ENCODE results near the gene TUBG1. TPM values are rescaled to one million over a fixed set of nuclear protein-coding genes. Genes with fewer than 3 reads are reported as not detected.

The TUBG1 gene
- total RNA-seq, 1 donor from 2014 or later = 45.7 TPM

- H3K9me3 ChIP-seq (ENCODE audit: low read depth) = no peaks in the 10 kb centered on the region
- H3K4me1 ChIP-seq = no peaks in the 10 kb centered on the region
- H3F3A ChIP-seq (ENCODE audit: low read depth) = peaks cover 3% of the 10 kb centered on the region
- Mint-ChIP-seq H3K36me3 (no peaks in the 10 kb centered on the region), H3K4me3 (no peak overlapping the region), H3K27me3 (ENCODE audit: insufficient read depth, low read depth) (peaks cover 3% of the 10 kb centered on the region), H3K27ac (no peak overlapping the region), H3K4me1 (peaks cover 8% of the 10 kb centered on the region), H3K9me3 (no peaks in the 10 kb centered on the region)
- TF ChIP-seq EZH2 (IDR thresholded peaks at IDR 0.05) (no peak), EZH2phosphoT487 (IDR thresholded peaks at IDR 0.05) (no peak), CTCF (IDR thresholded peaks at IDR 0.05) (no peak)
- DNase-seq (ENCODE audit: low spot score) = peak; percentile 71
- no peaks in the 10 kb centered on the region for H3K27me3 ChIP-seq
- no peak overlapping the region for H3K4me3 ChIP-seq
- no peaks in the 10 kb centered on the region for H3K79me2 ChIP-seq (ENCODE audit: low read depth)
- no peaks in the 10 kb centered on the region for H3K36me3 ChIP-seq
- H3K9ac ChIP-seq = no peak overlapping the region
- no peaks in the 10 kb centered on the region for H4K20me1 ChIP-seq (ENCODE audit: low read depth)
- no peak overlapping the region for H3K27ac ChIP-seq
- H3K4me2 ChIP-seq = no peak overlapping the region
- no peak overlapping the region for H2AFZ ChIP-seq (replicated peaks)
These were observed 32.9 kb downstream of the TUBG1 start for GRCh38 chr17:42642336-42642735.

GRCh38 chr17:42647778-42648177 is 38.3 kb downstream of the TUBG1 start:
- Histone ChIP-seq H3K27ac (no peak overlapping the region), H2AFZ (replicated peaks) (no peak overlapping the region), H3K4me1 (no peaks in the 10 kb centered on the region), H3K79me2 (ENCODE audit: low read depth) (no peaks in the 10 kb centered on the region), H3K4me2 (no peak overlapping the region), H3K9me3 (ENCODE audit: low read depth) (no peaks in the 10 kb centered on the region), H3K27me3 (no peaks in the 10 kb centered on the region), H3K9ac (no peak overlapping the region), H3K36me3 (no peaks in the 10 kb centered on the region), H3K4me3 (no peak overlapping the region), H3F3A (ENCODE audit: low read depth) (peaks cover 1% of the 10 kb centered on the region), H4K20me1 (ENCODE audit: low read depth) (no peaks in the 10 kb centered on the region)
- TF ChIP-seq EZH2phosphoT487 (IDR thresholded peaks at IDR 0.05) (no peak), EZH2 (IDR thresholded peaks at IDR 0.05) (no peak)
- no peak overlapping the region for H3K4me3 Mint-ChIP-seq
- no peaks in the 10 kb centered on the region for H3K9me3 Mint-ChIP-seq
- H3K36me3 Mint-ChIP-seq = no peaks in the 10 kb centered on the region
- H3K4me1 Mint-ChIP-seq = peaks cover 1% of the 10 kb centered on the region
- no peak overlapping the region for H3K27ac Mint-ChIP-seq
- no peak for DNase-seq (ENCODE audit: low spot score)
- H3K27me3 Mint-ChIP-seq (ENCODE audit: insufficient read depth, low read depth) = peaks cover 4% of the 10 kb centered on the region

- Histone ChIP-seq H2AFZ (replicated peaks) (no peak overlapping the region), H3K4me1 (peaks cover 10% of the 10 kb centered on the region), H3K27me3 (no peaks in the 10 kb centered on the region), H3K9ac (no peak overlapping the region), H3K27ac (no peak overlapping the region), H3K79me2 (ENCODE audit: low read depth) (no peaks in the 10 kb centered on the region), H3F3A (ENCODE audit: low read depth) (peaks cover 14% of the 10 kb centered on the region), H3K36me3 (no peaks in the 10 kb centered on the region), H3K4me2 (no peak overlapping the region), H3K4me3 (no peak overlapping the region), H3K9me3 (ENCODE audit: low read depth) (no peaks in the 10 kb centered on the region), H4K20me1 (ENCODE audit: low read depth) (no peaks in the 10 kb centered on the region)
- peaks cover 5% of the 10 kb centered on the region for H3K27me3 Mint-ChIP-seq (ENCODE audit: insufficient read depth, low read depth)
- TF ChIP-seq EZH2phosphoT487 (IDR thresholded peaks at IDR 0.05) (no peak), CTCF (IDR thresholded peaks at IDR 0.05) (no peak), EZH2 (IDR thresholded peaks at IDR 0.05) (no peak)
- no peak overlapping the region for H3K27ac Mint-ChIP-seq
- no peaks in the 10 kb centered on the region for H3K36me3 Mint-ChIP-seq
- H3K4me3 Mint-ChIP-seq = no peak overlapping the region
- H3K9me3 Mint-ChIP-seq = peaks cover 2% of the 10 kb centered on the region
- DNase-seq (ENCODE audit: low spot score) = no peak
- H3K4me1 Mint-ChIP-seq = peaks cover 6% of the 10 kb centered on the region
These were observed 41.9 kb downstream of the TUBG1 start for GRCh38 chr17:42651392-42651791.

GRCh38 chr17:42653179-42654124 is 44.0 kb downstream of the TUBG1 start:
- H3K27ac ChIP-seq = no peak overlapping the region
- no peak overlapping the region for H3K9ac ChIP-seq
- DNase-seq (ENCODE audit: low spot score) = peak; percentile 59

More at GRCh38 chr17:42653179-42654124, 44.0 kb downstream of the TUBG1 start:
- H3K36me3 Mint-ChIP-seq = peaks cover 3% of the 10 kb centered on the region
- Histone ChIP-seq H3K9me3 (ENCODE audit: low read depth) (no peaks in the 10 kb centered on the region), H3K4me1 (peaks cover 10% of the 10 kb centered on the region), H3K27me3 (no peaks in the 10 kb centered on the region), H3K36me3 (no peaks in the 10 kb centered on the region), H3K4me2 (peak overlapping the region; percentile 51), H2AFZ (replicated peaks) (peak overlapping the region; percentile 98), H3K4me3 (peak overlapping the region; percentile 36), H3F3A (ENCODE audit: low read depth) (peaks cover 14% of the 10 kb centered on the region), H4K20me1 (ENCODE audit: low read depth) (no peaks in the 10 kb centered on the region), H3K79me2 (ENCODE audit: low read depth) (no peaks in the 10 kb centered on the region)
- H3K27ac Mint-ChIP-seq = no peak overlapping the region
- peaks cover 2% of the 10 kb centered on the region for H3K27me3 Mint-ChIP-seq (ENCODE audit: insufficient read depth, low read depth)
- no peak for TF ChIP-seq EZH2phosphoT487 (IDR thresholded peaks at IDR 0.05)
- no peak for TF ChIP-seq CTCF (IDR thresholded peaks at IDR 0.05)
- TF ChIP-seq EZH2 (IDR thresholded peaks at IDR 0.05) = no peak
- H3K9me3 Mint-ChIP-seq = peaks cover 2% of the 10 kb centered on the region
- peak overlapping the region; percentile 6 for H3K4me3 Mint-ChIP-seq
- H3K4me1 Mint-ChIP-seq = peaks cover 9% of the 10 kb centered on the region
